CD4-positive, alpha-beta T cell treated with Interleukin-4 for 1 hour (primary cell): ENCODE data around the gene DTNB.

ENCODE experiments used
- DNase-seq, 2 donors: peaks; one replicate each; pipeline ENCODE4 v3.0.0-alpha.2; 2020 to 2022

DTNB gene

GRCh38 chr2:25492726-25493125 is 180.7 kb downstream of the DTNB start:
- no peak for DNase-seq

GRCh38 chr2:25491966-25492532 is 181.3 kb downstream of the DTNB start:
- DNase-seq, result no peak

GRCh38 chr2:25491003-25491696 is 182.2 kb downstream of the DTNB start:
- DNase-seq, result no peak

DNA sequence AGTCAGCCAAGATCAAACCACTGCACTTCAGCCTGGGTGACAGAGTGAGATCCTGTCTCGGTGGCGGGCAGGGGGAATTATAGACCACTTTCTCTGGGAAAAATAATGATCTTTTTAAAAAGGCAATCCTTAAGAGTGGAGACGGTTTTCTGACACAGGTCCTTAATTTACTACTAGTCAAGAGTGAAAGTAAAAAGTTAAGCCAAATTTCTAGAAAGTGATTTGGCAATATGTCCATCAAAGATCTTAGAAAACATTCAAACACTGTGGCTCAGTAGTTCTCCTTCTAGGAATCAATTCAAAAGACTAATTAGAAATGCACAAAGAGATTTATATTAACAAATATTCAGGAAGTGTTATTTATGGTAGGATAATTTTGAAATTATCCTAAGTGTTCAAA is 183.2 kb downstream of the DTNB start:
- no peak for DNase-seq

- DNase-seq, result no peak
Measured at GRCh38 chr2:25489631-25490030, 183.7 kb downstream of the DTNB start.

GRCh38 chr2:25483607-25484266 is 189.6 kb downstream of the DTNB start:
- peak in 1 of 2 donors; percentile 6 for DNase-seq

DNA sequence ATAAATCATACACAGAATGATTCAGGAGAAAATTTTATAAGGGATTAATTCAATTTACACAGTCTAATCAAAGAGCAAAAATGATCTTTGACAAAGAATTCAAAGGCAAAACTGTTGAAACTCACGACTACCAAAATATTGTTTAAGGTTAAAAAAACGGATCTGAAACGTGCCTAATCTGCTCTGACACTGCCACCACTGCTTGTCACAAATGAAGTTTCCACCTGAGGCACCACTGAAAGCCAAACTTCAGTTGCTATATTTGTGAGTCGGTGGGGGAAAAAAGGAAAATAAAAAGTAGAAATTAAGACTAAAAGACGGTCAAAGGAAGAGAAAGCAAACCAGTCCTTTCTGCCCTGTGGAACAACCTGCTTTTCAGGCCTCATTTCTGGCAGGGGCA is 191.0 kb downstream of the DTNB start:
- no peak for DNase-seq

- no peak for DNase-seq
Measured at GRCh38 chr2:25481381-25482300, 191.7 kb downstream of the DTNB start.

GRCh38 chr2:25480561-25480960 is 192.8 kb downstream of the DTNB start:
- DNase-seq, result no peak

GRCh38 chr2:25479761-25480160 is 193.6 kb downstream of the DTNB start:
- no peak for DNase-seq

- DNase-seq, result no peak
Measured at GRCh38 chr2:25478736-25479135, 194.6 kb downstream of the DTNB start.

DNA sequence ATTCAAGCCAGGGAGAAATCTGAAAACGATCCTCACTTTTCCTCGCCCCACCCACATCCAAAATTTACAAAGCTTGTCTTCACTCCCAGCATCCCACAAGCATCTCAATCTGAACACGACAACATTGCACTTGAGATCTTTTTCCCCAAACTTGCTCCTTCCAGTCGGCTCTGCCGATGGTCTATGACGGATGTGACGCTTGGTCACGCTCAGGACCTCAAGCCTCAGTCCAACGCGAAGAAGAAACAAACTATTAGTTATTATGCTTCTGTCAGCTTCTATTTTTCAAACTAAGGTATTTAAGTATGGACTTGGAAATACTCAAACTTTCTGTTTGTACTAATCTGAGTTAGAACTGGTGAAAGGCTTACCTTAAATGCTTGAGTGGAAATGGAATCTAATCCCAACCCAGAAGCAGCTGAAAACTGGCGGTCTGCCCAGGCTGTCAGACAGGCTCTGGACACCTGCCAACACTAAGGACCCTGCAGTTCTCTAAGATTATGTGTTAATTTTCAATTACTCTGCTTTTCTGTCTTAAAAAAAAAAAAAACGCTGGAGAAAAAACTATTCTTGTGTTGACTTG is 199.5 kb downstream of the DTNB start:
- no peak for DNase-seq

- DNase-seq, result no peak
Measured at GRCh38 chr2:25473131-25473530, 200.2 kb downstream of the DTNB start.

- no peak for DNase-seq
Measured at GRCh38 chr2:25470806-25471205, 202.6 kb downstream of the DTNB start.

DNA sequence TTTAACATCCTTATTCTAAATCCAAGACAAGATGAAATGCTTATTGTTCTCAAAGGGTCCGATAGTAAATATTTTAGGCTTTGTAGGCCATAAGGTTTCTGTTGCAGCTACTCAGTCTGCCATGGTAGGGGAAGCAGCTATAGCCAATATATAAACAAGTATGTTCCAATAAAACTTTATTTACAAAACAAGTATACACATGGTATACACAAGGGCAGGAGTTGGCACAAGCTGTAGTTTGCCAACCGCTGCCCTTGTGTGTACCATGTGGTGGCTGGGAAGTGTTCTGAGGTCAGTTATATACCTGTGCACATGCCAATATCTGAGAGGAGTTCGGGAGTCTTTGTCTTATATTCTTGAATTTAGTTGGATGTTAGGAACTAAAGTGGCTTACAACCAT is 205.6 kb downstream of the DTNB start:
- DNase-seq, result no peak

GRCh38 chr2:25462021-25462420 is 211.4 kb downstream of the DTNB start:
- DNase-seq, result no peak

DNA sequence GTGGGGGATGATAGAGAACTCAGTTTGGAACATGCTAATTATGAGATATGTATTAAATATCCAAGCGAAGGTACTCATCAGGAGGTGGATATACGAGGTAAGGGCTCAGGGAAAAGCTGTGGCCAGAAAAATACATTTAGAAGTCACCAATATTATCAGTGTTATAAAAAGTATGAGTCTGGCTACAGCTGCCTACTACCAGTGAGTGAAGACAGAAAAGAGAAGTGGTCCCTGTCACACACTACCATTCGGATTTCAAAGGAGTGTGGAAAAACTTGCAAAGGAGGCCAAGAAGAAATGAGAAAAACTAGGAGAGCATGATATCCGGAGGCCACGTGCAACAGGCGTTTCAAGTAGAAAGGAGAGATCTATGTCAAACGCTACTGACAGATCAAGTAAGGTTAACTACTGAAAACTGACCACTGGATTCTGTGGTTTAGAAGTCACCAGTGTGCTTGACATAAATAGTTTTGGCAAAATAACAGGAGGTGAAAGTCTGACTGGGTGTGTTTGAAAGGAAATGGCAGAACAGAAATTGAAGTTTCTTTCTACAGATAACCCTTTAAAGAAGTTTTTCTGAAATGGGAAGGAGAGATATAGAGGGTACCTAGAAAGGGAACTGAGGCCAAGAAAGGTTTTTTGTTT is 213.0 kb downstream of the DTNB start:
- no peak for DNase-seq

DNA sequence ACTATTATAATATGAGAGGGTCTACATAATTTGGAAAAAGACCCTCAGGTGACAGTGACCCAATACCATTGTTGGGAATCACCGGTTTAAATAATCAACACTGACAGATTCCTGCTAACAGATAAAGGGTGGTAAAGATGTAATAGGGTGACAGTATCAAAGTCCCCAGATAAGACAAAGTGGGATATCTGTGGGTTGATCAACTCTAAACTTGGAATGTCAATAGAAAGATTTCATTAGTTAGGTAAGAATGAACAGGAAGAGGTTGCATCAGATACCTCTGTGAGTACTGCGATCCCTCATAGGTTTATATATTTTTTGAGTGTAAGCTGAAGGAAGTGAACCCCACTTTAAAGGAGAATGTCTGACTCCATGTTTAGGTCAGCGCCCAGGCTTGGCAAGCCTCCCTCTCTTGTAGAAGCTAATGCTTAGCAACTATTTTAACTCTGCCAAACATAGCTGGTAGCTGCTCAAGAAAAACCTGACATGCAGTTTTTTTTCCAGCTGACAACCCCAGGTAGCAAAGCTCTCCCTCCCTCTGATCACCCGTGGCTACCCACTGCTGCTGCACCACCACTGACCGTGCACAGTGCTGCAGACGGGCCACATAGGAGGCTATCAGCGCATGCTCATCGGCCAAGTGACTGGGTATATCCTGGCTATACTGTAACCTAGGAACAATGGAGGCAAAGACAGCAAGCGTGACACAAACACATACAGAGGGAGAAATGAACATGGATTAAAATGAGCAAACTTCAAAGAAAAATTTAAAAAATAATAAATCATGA is 218.4 kb downstream of the DTNB start:
- no peak for DNase-seq

DNA sequence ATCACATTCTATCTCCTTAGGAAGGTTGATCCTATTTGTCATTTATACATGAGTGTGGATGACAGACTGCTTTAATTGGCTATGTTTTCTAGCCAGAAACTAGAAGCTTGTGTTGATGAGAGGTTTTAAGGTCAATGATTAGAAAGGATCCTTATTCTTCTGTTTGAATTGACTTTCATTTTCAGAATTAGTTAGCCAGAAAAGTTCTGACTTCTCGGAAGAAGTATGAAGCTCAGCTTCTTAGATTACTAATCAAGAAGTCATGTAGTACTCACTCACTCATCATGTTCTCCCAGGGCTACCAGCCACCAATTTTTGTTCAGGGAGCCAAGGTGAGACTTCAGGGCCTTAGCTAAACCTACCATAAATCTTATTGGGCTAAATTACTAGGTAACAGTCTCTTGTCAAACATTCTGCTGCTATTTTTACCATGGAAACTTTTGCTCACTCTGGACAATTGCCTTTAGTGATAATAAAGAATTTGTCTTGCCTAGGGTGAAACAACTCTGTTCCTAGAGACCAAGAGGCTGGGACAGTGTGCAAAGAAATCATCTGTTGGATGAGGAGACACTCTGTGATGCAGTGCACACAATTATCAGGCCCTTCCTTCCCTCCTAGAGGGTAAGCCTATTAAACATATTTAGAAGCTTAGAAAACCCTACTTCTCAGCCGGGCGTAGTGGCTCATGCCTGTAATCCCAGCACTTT is 220.0 kb downstream of the DTNB start:
- DNase-seq, result no peak

- DNase-seq, result no peak
Measured at GRCh38 chr2:25448808-25449207, 224.6 kb downstream of the DTNB start.

GRCh38 chr2:25447018-25447417 is 226.4 kb downstream of the DTNB start:
- no peak for DNase-seq
